Ectodermal cell (in vitro differentiated cells): ENCODE measurements around the gene IL12A.

Experiments used
- H3K27ac ChIP-seq: 2 replicates; pipeline ENCODE4 v1.7.0; 2013; ENCODE audit warnings: mild to moderate bottlenecking, low read depth, low read length; ENCODE audit not compliant: insufficient read depth, poor library complexity, severe bottlenecking
- H3K27me3 ChIP-seq: 2 replicates; pipeline ENCODE4 v1.7.0; 2013; ENCODE audit warnings: mild to moderate bottlenecking, low read length; ENCODE audit not compliant: insufficient read depth, control insufficient read depth, poor library complexity, severe bottlenecking
- H3K36me3 ChIP-seq: one replicate; pipeline ENCODE4 v1.7.0; 2013; ENCODE audit warnings: low read length; ENCODE audit not compliant: control insufficient read depth, insufficient read depth
- H3K4me1 ChIP-seq: one replicate; pipeline ENCODE4 v1.7.0; 2013; ENCODE audit warnings: low read length; ENCODE audit not compliant: control insufficient read depth, insufficient read depth
- H3K4me3 ChIP-seq: 2 replicates; pipeline ENCODE4 v1.7.0; 2013; ENCODE audit warnings: low read depth, low read length, control low read depth; ENCODE audit not compliant: insufficient read depth
- H3K9me3 ChIP-seq: 2 replicates; pipeline ENCODE4 v1.7.0; 2013; ENCODE audit warnings: mild to moderate bottlenecking, low read length, moderate library complexity; ENCODE audit not compliant: control insufficient read depth
- WGBS, 2 experiments: methylation state at CpG; one replicate each; pipeline ENCODE4 v1.1.7; 2013; ENCODE audit warnings: missing lambda C conversion rate in 2 of 2; 5-methylcytosine and 5-hydroxymethylcytosine counted together

IL12A gene

GRCh38 chr3:160006282-160007163, 17.9 kb downstream of the IL12A start:
- 19 to 20% methylated on average over 3 of the region's 3 CpGs for WGBS, 2 experiments

GRCh38 chr3:160008961-160009360, 20.3 kb downstream of the IL12A start:
- H3K4me1 ChIP-seq, result no peaks in the 10 kb centered on the region
- H3K27ac ChIP-seq, result no peak overlapping the region
- H3K27me3 ChIP-seq, result no peaks in the 10 kb centered on the region
- H3K36me3 ChIP-seq, result no peaks in the 10 kb centered on the region
- H3K4me3 ChIP-seq, result no peak overlapping the region
- no peaks in the 10 kb centered on the region for H3K9me3 ChIP-seq
- WGBS, 2 experiments, result 77 to 80% methylated on average over 4 of the region's 4 CpGs

More at GRCh38 chr3:160006282-160007163, 17.9 kb downstream of the IL12A start:
- peaks cover 7% of the 10 kb centered on the region for H3K4me1 ChIP-seq
- no peaks in the 10 kb centered on the region for H3K27me3 ChIP-seq
- no peaks in the 10 kb centered on the region for H3K36me3 ChIP-seq
- H3K27ac ChIP-seq, result no peak overlapping the region
- H3K4me3 ChIP-seq, result no peak overlapping the region
- H3K9me3 ChIP-seq, result no peaks in the 10 kb centered on the region

- Histone ChIP-seq H3K9me3 (no peaks in the 10 kb centered on the region), H3K27ac (no peak overlapping the region)
Observed at GRCh38 chr3:160009525-160009924, 20.9 kb downstream of the IL12A start.

GRCh38 chr3:160010578-160010977, 21.9 kb downstream of the IL12A start:
- H3K4me3 ChIP-seq, result no peak overlapping the region
- no peaks in the 10 kb centered on the region for H3K27me3 ChIP-seq
- H3K9me3 ChIP-seq, result no peaks in the 10 kb centered on the region
- H3K27ac ChIP-seq, result no peak overlapping the region
- H3K36me3 ChIP-seq, result no peaks in the 10 kb centered on the region
- WGBS, 2 experiments, result 91 to 93% methylated on average over 2 to 3 of the region's 4 CpGs
- no peaks in the 10 kb centered on the region for H3K4me1 ChIP-seq

More at GRCh38 chr3:160009525-160009924, 20.9 kb downstream of the IL12A start:
- Histone ChIP-seq H3K4me3 (no peak overlapping the region), H3K4me1 (no peaks in the 10 kb centered on the region), H3K36me3 (no peaks in the 10 kb centered on the region), H3K27me3 (no peaks in the 10 kb centered on the region)

- Histone ChIP-seq H3K4me1 (no peaks in the 10 kb centered on the region), H3K27ac (no peak overlapping the region), H3K4me3 (no peak overlapping the region), H3K36me3 (no peaks in the 10 kb centered on the region), H3K27me3 (no peaks in the 10 kb centered on the region), H3K9me3 (no peaks in the 10 kb centered on the region)
- 89 to 95% methylated on average over 1 of the region's 2 CpGs for WGBS, 2 experiments
Observed at GRCh38 chr3:160012108-160012507, 23.5 kb downstream of the IL12A start.

- no peaks in the 10 kb centered on the region for H3K36me3 ChIP-seq
- H3K9me3 ChIP-seq, result no peaks in the 10 kb centered on the region
- H3K27ac ChIP-seq, result no peak overlapping the region
- H3K4me3 ChIP-seq, result no peak overlapping the region
- 97 to 98% methylated on average over 1 of the region's 1 CpG for WGBS, 2 experiments
- no peaks in the 10 kb centered on the region for H3K27me3 ChIP-seq
- H3K4me1 ChIP-seq, result no peaks in the 10 kb centered on the region
Observed at GRCh38 chr3:160016972-160017371, 28.3 kb downstream of the IL12A start.

- Histone ChIP-seq H3K4me1 (no peaks in the 10 kb centered on the region), H3K4me3 (no peak overlapping the region), H3K9me3 (no peaks in the 10 kb centered on the region), H3K27me3 (no peaks in the 10 kb centered on the region), H3K36me3 (no peaks in the 10 kb centered on the region), H3K27ac (no peak overlapping the region)
- WGBS, 2 experiments, result 81 to 88% methylated on average over 5 of the region's 5 CpGs
Observed at GRCh38 chr3:160018959-160019358, 30.3 kb downstream of the IL12A start.

GRCh38 chr3:160020057-160020711, 31.5 kb downstream of the IL12A start:
- WGBS, 2 experiments, result 89 to 90% methylated on average over 4 of the region's 4 CpGs
- Histone ChIP-seq H3K27ac (no peak overlapping the region), H3K9me3 (no peaks in the 10 kb centered on the region), H3K4me1 (no peaks in the 10 kb centered on the region), H3K27me3 (no peaks in the 10 kb centered on the region), H3K4me3 (no peak overlapping the region), H3K36me3 (no peaks in the 10 kb centered on the region)

- Histone ChIP-seq H3K27ac (no peak overlapping the region), H3K4me1 (no peaks in the 10 kb centered on the region), H3K4me3 (no peak overlapping the region), H3K36me3 (no peaks in the 10 kb centered on the region), H3K27me3 (no peaks in the 10 kb centered on the region), H3K9me3 (no peaks in the 10 kb centered on the region)
- 84 to 86% methylated on average over 8 to 9 of the region's 9 CpGs for WGBS, 2 experiments
Observed at GRCh38 chr3:160022068-160022467, 33.4 kb downstream of the IL12A start.

GRCh38 chr3:160023476-160023875, 34.8 kb downstream of the IL12A start:
- 91 to 100% methylated on average over 1 of the region's 1 CpG for WGBS, 2 experiments
- Histone ChIP-seq H3K27me3 (no peaks in the 10 kb centered on the region), H3K27ac (no peak overlapping the region), H3K9me3 (no peaks in the 10 kb centered on the region), H3K4me3 (no peak overlapping the region), H3K36me3 (no peaks in the 10 kb centered on the region), H3K4me1 (no peaks in the 10 kb centered on the region)
